ENCODE data around the gene LRMDA.

- TF ChIP-seq CTCF (tag by site-specific recombination; IDR thresholded peaks at IDR 0.05) (no peak), TCF7L2 (IDR thresholded peaks at IDR 0.05; ENCODE audit: borderline replicate concordance, low read depth, low read length) (no peak), REST (tag by site-specific recombination; IDR thresholded peaks at IDR 0.05) (no peak), YY1 (tag by site-specific recombination; IDR thresholded peaks at IDR 0.05) (no peak), ZNF292 (tag by site-specific recombination; IDR thresholded peaks at IDR 0.05; ENCODE audit: borderline replicate concordance, low read depth) (no peak), ZNF670 (tag by site-specific recombination; IDR thresholded peaks at IDR 0.05; ENCODE audit: low read depth) (no peak), ZNF214 (tag by site-specific recombination; IDR thresholded peaks at IDR 0.05; ENCODE audit: borderline replicate concordance) (no peak), ZBTB7A (tag by site-specific recombination; IDR thresholded peaks at IDR 0.05; ENCODE audit: low read depth) (no peak), ZNF335 (tag by site-specific recombination; conservative IDR thresholded peaks at IDR 0.05) (no peak; the same call in 1 of the 2 replicates), ZNF658 (tag by site-specific recombination; IDR thresholded peaks at IDR 0.05) (no peak)
Observed at GRCh38 chr10:75622503-75622902, 191.1 kb downstream of the LRMDA start.
